GM19239 (cell line): ENCODE data around the gene CFAP299.
"Not testable (repeated sequence)": the region's sequence is repeated elsewhere in the genome, so short reads cannot be mapped to it uniquely, and the experiment has no call there.

Source experiments
- DNase-seq: peaks from one replicate; pipeline ENCODE4 v3.0.0; 2011; ENCODE audit warnings: low spot score; ENCODE audit not compliant: insufficient read length
- FAIRE-seq: peaks from 2 replicates; lab custom pipeline; 2011; peaks lifted over from hg19 to GRCh38; lab: Jason Lieb, UNC

Gene CFAP299

DNA sequence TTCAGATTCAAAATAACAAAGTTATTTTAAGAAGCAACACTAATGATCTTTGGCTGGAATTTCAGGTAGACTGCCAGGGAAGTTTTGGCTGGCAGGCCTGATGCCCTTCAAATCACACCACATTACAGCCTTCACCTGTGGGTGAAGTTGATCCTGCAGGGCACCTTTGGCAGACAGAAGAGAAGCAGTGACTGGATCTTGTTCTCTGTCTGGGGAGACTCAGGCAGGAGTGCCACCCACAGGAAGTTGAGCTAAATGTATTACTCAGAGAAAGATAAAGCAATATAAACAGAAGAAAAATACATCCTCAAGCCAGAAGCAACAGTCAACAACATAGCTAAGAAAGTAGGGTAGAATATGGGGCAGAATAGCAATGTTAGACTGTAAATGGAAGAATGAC is 12.8 kb upstream of the CFAP299 start:
- DNase-seq (no peak), FAIRE-seq (no peak)

DNA sequence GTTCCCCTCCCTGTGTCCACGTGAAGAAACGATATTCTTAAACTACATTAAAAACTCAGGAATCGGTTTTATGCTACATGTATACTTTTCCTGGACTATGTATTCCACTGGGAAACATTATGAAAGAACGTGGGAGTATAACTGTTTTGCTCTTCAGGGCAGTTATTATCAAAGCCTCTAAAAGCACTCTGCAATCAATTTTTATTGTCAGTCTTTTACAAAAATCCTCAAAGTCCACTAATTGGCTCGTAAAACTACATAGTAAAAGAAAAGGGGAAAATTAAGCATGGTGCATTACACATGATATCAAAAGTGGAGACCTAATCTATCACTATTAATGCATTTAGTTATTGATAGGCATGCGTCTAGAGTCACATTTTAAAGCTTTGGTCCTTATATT is 11.4 kb upstream of the CFAP299 start:
- DNase-seq (no peak), FAIRE-seq (no peak)

DNA sequence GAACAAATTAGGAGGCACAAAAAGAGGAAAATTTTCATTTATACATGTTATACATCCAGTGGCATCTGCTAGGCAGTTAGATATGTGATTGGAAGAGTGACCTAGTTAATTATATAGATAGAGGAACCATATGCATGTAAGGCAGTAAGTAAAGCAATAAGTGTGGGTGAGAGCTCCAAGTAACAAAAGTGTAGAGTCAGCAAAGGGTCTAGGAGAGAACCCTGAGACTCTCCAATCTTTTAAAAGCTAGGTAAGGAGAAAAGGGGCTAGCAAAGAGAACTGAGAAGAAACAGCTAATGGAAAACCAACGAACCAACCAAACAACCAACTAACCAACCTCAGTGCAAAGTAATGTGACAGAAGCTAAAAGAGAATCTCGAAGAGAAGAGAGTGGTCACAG is 3.8 kb upstream of the CFAP299 start:
- FAIRE-seq (no peak), DNase-seq (no peak)

DNA sequence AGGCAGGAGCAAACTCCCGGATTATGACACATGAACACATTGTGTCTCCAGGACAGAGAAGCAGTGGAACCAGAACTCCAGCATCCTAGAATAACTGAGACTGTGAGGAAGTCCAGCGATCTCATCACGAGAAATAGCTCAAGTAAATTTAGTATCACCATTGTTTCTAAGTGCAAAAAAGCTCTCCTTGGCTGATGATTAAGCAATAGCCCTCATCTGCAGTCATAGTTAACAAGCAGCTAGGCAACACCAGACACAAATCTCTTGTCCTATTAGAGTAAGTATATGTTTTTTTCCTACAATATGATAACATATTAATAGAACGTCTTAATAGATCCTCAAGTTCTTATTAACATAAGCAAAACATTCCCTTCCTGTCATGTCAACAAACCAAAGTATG is 2.4 kb upstream of the CFAP299 start:
- DNase-seq (no peak), FAIRE-seq (no peak)

DNA sequence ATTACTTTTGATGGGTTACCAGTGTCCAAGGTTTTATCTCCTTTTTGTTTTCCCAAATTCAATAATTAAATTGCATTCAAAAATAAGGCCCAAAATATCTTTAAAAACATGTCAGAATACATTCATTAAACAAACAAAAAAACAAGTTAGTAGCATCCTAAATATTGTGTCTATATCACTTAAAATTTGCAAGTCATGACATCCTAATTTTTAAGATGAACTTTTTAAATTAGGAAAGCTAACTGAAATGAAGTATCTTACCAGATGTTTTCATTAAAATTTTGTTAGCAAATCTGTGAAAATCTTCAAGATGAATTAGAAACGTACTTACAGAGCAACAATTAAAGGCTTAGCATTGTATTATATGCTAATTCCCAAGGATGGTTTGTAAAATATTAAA is 962 bp upstream of the CFAP299 start:
- FAIRE-seq: no peak
- no peak for DNase-seq

DNA sequence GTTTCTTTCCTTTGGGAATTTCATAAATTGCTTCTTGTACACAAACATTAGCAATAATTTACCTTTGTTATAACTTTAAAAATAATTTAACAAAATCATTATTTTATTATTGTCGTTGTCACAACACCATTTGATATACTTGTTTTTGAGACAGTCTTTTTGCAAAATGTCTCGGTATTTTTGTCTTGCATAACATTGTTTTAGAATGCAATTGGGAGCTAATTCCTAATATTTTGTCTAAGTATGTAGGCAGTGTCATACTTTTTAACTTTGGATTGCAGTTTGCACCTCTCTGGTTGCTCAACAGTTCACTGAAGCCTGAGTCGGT is 340 bp upstream of the CFAP299 start:
- FAIRE-seq: no peak

DNA sequence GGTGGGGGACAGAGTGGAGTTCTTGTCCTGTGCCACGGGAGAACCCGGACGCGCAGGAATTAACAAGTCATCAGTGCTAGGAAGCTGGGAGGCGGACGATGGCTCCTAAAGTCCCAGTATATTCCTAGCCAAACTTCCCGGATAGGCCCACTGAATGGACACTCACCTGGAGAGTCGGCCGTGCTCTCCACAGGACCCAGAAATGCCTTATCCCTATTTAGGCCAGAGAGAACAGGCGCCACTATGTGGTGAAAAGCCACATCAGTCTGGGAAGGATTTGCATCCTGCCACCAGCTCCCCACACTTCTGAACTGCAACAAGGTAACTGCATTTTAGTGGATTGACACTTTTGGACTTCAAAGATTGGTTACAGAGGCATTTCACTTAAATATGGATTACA is 1.1 kb downstream of the CFAP299 start:
- DNase-seq (no peak), FAIRE-seq (no peak)

More for the DNA sequence above, 340 bp upstream of the CFAP299 start:
- DNase-seq: no peak

DNA sequence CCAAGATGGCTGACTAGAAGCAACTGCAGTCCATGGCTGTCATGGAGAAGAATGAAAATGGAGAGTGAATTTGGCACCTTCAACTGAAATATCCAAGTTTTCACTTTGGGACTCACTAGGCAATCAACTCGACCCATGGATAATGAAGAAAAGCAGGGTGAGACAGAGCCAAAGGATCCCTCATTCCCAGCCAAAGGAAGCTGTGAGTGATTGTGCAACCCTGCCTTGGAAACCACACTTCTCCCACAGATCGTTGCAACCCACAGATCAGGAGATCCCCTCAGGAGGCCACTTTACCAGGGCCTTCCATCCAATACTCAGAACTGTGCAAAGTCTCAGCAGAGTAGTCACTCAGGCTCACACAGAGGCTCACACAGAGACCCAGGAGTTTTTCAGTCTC is 4.5 kb downstream of the CFAP299 start:
- FAIRE-seq (no peak), DNase-seq (no peak)

DNA sequence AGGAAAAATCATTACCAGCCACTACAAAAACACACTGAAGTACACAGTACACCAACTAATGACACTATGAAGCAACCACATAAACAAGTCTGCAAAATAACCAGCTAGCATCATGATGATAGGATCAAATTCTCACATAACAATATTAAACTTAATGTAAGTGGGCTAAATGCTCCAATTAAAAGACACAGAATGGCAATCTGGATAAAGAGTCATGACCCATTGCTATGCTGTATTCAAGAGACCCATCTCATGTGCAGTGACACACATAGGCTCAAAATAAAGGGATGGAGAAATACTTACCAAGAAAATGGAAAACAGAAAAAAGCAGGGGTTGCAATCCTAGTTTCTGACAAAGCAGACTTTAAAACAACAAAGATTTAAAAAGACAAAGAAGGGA is 7.2 kb downstream of the CFAP299 start:
- FAIRE-seq, DNase-seq: not testable (repeated sequence)

DNA sequence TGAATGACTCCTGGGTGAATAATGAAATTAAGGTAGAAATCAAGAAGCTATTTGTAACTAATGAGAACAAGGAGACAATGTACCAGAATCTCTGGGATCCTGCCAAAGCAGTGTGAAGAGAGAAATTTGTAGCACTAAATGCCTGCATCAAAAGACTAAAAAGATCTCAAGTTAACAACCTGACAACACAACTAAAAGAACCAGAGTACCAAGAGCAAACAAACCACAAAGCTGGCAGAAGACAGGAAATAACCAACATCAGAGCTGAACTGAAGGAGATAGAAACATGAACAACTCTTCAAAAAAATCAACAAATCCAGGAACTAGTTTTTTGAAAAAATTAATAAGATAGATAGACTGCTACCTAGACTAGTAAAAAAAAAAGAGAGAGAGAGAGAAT is 8.4 kb downstream of the CFAP299 start:
- no peak for DNase-seq
- FAIRE-seq: no peak

DNA sequence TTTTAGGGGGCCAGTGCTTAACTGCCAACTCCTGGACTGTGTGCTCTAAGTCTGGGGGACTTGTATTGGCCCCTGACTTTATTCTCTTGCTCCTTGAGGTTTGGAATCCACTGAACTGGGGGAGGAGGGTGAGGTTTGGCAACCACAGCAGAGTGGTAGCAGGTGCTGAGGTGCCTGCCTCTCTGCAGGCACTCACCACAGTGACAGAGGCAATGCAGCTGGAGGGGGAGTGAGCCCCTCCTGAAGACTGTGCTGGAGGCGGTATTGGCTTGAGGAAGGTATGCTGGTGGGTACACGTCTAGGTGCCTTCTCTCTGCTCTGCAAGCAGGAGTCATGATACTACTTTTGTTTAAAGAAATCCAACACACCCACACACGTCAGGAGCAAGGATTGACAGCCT is 24.6 kb downstream of the CFAP299 start:
- FAIRE-seq (no peak), DNase-seq (no peak)

DNA sequence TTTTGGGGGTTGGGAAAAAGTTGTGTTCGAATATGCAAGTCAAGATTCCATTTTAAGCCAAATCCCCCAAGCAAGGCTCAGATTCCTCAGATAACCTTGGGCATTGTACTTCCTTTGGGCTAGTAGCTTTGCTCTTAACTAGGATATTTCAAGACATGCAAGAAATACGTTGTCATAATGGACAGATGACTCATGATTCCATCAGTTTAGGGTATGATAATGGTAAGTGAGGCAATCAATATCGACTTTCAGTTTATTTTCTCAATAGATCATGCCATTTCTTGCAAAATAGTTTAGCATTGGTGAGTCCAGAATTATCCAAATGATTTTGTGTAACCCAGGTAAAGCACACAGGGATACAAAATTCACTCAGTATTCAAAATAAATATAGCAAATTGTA is 25.4 kb downstream of the CFAP299 start:
- DNase-seq (no peak), FAIRE-seq (no peak)

DNA sequence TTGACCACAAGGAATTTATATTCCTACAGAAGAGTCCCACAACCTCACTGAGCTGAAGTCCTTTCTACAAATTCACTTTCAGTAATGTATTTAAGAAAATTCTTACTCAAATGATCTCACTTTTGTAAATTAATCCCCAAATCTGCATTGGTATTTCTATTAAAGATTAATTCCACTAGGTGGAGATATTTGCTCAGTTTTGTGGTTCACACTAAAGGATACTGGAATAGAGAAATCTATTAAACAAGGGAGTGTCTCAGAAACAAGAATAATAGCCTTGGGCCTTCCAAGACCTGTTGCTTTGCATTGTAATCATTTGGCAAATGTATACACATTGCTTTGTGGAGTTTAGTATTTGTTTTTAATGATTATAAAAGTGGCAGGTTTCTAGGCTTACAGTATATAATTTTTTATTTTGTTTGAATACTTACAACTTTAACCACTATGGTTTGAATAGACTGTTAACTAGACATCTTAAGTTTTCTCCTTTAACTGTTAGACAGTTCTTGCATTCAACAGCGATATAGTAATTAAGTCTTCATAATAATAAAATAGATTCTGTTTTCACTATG is 25.9 kb downstream of the CFAP299 start:
- no peak for DNase-seq
- peak; percentile 76 for FAIRE-seq

DNA sequence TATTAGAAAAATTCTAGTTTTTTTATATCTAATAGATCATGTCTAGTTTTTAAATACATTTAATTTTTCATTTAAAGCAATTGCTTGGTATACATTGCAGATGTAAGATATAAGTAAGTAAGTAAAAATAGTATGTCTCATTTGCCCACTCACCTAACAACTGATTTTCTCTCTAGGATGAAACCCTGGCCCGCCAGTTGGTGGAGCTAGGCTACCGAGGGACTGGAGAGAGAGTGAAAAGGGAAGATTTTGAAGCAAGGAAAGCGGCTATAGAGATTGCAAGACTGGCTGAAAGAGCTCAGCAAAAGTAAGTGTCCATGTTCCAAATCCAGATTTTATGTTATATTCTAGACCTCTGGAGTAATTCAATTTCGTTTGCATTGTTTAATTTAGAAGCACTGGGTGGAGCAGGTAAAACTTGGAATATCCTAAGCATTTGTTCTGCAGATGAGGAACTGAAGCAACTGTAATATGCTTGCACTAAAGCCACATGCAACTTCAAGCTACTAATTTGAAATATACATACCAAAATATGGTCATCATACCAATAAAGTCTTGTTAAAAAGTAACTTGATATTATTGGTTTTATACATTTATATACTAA is 27.1 kb downstream of the CFAP299 start:
- FAIRE-seq (peak; percentile 72), DNase-seq (no peak)

DNA sequence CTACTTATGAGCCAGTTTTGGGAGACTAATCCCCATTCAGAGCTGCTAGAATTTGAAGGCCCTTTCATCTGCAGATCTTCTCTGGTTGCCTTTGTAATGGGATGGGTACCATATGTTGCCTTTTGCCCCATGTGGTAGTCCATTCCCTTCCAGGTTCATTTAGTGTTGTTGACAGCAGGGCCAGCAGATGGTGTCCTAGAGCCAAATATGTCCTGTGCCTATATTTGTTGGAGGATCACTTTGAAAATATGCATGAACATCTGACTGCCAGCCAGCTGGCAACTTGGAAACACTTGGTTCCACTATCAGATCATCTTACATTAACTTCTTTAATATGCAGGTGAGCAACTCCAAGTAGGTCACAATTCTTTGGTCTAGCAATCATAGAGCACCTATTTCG is 30.4 kb downstream of the CFAP299 start:
- peak; percentile 90 for FAIRE-seq

DNA sequence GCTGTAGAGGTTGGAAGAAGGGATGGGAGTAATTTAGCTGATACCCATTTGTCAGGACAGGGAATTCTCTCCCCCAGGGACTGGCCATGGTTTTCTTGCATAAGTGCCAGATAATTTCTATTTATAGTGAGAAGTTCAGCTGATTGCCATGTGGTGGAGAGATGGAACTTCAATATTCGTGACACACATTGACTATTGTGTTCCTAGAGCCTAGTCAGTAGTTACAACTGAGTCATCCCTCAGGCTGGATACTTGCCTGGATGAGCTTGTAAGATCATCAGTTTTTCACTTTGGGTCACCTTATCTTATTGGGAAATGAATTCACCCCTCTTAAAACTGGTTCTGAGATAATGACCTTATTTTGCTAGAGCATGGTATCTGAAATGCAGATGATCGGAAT is 32.2 kb downstream of the CFAP299 start:
- FAIRE-seq: no peak
- no peak for DNase-seq

More for the DNA sequence above, 30.4 kb downstream of the CFAP299 start:
- DNase-seq: peak; percentile 17

DNA sequence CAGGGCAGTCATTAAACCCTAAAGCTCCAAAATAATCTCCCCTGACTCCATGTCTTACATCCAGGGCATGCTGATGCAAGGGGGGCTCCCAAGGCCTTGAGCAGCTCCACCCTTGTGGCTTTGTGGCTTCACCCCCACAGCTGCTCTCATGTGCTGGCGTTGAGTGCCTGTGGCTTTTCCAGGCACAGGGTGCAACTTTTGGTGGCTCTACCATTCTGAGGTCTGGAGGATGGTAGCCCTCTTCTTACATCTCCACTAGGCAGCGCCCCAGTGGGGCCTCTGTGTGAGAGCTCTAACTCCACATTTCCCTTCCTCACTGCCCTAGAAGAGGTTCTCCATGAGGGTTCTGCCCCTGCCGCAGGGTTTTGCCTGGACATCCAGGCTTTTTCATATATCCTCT is 35.1 kb downstream of the CFAP299 start:
- FAIRE-seq (no peak), DNase-seq (no peak)

DNA sequence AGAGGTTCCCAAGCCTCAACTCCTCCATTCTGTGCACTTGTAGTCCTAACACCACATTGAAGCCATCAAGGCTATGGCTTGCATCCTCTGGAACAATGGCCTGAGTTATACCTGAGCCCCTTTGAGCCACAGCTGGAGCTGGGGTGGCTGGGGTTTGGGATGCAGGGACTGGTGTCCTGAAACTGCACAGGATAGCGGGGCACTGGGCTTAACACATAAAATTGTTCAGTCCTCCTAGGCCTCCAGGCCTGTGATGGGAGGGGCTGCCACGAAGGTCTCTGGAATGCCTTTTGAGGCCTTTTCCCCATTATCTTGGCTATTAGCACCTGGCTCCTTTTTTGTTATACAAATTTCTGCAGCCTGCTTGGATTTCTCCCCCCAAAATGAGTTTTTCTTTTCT is 35.5 kb downstream of the CFAP299 start:
- FAIRE-seq: no peak
- DNase-seq: no peak

DNA sequence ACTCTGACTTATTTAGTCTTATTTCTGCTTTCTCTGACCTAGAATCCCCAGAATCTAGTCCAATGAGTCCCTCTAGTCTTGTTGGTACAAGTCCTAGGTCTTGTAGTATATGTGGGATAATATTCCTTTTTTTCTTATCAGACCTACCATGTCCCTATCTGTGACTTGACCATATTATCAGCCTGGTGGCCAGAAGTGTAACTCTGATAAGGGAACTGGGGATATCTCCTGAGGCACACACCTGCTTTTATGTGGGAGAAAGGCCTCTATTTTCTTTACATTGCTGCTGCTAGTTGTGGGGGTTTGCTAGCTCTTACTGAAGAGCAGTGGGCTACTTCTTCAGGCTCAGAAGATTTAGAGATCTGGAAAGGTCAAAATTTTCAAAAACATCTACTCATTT is 38.6 kb downstream of the CFAP299 start:
- no peak for FAIRE-seq
- DNase-seq: no peak

DNA sequence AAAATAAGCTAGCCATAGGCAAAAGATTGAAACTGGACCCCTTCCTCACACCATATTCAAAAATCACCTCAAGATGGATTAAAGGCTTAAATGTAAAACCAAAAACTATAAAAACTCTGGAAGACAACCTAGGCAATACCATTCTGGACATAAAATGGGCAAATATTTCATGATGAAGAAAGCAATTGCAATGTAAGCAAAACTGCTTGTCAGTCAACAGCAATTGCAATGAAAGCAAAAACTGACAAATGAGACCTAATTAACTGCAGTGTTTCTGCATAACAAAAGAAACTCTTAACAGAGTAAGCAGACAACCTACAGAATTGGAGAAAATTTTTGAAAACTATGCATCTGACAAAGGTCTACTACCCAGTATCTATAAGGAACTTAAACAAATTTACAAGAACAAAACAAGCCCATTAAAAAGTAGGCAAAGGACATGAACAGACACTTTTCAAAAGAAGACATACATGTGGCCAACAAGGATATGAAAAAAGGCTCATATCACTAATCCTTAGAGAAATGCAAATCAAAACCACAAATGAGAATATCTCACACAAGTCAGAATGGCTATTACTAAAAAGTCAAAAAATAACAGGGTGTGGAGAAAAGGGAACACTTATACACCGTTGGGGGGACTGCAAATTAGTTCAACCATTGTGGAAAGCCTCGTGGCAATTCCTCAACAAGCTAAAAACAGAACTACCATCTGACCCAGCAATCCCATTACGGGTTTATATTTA is 46.7 kb downstream of the CFAP299 start:
- FAIRE-seq: no peak

DNA sequence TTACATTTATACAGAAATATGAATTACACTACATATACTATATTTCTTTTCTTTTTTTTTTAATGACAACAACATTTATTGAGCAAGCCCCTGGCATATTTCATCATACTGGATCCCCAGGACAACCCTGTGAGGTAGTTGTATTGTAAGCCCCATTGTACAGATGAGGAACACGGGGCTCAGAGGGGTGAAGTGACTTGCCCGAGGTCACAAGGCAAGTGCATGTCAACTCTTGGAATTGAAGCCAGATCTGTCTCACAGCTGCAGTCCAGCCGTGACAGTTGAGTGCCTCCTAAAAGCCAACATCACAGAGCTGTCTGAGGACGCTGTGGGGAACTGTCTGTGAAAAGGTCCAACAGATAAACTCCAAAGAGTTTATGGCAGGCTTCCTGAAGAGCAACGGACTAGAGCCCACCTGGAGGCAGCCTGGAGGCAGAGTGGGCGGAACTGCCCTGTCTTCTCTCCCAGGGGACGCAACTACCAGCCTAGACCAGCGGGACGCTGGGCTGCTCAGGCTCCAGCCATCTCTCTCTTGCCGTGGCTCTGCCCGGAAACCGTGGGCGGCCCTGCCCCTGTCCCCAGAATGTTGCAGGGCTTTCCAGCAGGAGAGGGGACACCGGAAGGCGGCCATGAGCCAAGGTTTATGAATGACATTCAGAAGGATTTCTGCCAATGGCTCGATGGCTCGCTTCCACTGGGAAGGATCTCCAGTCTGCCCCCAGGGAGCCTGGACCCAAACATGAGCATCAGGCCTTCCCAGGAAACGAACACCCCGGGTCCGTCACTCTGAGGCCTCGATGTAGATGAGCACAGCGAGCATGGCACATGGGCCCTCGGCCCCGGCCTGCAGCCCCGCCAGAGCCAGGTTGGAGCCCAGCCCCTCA is 50.1 kb downstream of the CFAP299 start:
- FAIRE-seq (no peak), DNase-seq (no peak)

More for the DNA sequence above, 46.7 kb downstream of the CFAP299 start:
- no peak for DNase-seq
